ENCODE data around the gene CDH4. TPM values are rescaled to one million over a fixed set of nuclear protein-coding genes. Genes with fewer than 3 reads are reported as not detected.

Gene CDH4
- total and polyA plus RNA-seq, 2 of the 8 experiments (the other 6 are each of a cell fraction or from before 2014, with no cell fraction given), result 4.3 to 7.9 TPM

DNA sequence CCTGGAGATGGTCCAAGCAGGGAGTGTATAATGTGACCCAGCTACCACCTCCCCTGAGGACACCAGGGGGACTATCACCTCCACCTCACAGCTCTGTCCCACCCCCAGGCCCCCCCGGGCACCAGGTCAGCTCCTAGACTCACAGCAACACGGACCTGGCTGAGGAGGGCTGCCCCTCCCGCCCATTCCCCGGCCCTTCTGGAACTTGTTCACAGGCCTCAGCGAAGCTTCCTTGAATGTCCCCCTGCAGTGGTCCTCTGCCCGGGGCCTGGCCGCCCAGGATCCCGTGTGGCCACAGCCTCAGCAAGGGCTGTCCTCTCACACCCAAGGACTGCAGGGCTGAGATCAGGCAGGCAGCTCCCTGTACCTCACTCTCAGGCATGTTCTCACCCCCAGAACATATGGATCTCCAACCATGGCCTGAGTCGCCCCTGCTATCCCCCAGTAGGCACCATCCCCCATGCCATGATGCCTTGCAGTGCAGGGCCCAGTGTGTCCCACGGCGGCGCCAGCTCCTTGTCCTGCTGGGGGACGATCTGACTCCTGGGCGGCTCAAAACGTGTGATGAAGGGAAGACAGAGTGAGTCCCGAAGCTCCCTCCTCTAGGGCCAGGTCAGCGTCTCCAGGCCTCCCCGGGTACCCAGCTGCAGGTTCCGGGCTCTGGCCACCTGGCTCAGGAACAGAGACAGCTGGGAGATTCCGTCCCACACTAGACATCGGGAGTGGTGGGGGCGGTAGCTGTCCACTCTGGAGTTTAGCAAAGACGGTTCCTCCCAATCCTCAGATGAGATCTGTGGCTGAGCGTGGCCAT lies 655.2 kb downstream of the CDH4 start:
- POLR2A ChIA-PET (ENCODE audit: partially characterized antibody), result interaction anchor here (1.2 kb wide), 1 partner anchor 11 kb away, joined by 4 read pairs; no protein-coding TSS in a partner anchor
- CTCF ChIA-PET (ENCODE audit: partially characterized antibody), result interaction anchor here (0.6 to 1.4 kb wide), 4 partner anchors 9 to 275 kb away, joined by 3 to 6 read pairs (median 4); no protein-coding TSS in a partner anchor
- TF ChIP-seq GABPA (IDR thresholded peaks at IDR 0.05; ENCODE audit: borderline replicate concordance, insufficient read depth, low read length) (no peak), CREB1 (IDR thresholded peaks at IDR 0.05) (no peak), ZNF274 (IDR thresholded peaks at IDR 0.05; ENCODE audit: borderline replicate concordance, extremely low read depth, low read length) (no peak), POLR2AphosphoS5 (IDR thresholded peaks at IDR 0.05; ENCODE audit: low read depth, low read length) (no peak), BRCA1 (IDR thresholded peaks at IDR 0.05; ENCODE audit: low read depth, low read length) (no peak), SP4 (IDR thresholded peaks at IDR 0.05; ENCODE audit: low read length) (no peak), GTF2F1 (IDR thresholded peaks at IDR 0.05; ENCODE audit: borderline replicate concordance, low read depth, low read length) (no peak), TAF1 (IDR thresholded peaks at IDR 0.05; ENCODE audit: low read depth, low read length) (no peak)
- TF ChIP-seq, protein P1, sequence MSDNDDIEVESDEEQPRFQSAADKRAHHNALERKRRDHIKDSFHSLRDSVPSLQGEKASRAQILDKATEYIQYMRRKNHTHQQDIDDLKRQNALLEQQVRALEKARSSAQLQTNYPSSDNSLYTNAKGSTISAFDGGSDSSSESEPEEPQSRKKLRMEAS (IDR thresholded peaks at IDR 0.05), result no peak
- TF ChIP-seq, protein P2, sequence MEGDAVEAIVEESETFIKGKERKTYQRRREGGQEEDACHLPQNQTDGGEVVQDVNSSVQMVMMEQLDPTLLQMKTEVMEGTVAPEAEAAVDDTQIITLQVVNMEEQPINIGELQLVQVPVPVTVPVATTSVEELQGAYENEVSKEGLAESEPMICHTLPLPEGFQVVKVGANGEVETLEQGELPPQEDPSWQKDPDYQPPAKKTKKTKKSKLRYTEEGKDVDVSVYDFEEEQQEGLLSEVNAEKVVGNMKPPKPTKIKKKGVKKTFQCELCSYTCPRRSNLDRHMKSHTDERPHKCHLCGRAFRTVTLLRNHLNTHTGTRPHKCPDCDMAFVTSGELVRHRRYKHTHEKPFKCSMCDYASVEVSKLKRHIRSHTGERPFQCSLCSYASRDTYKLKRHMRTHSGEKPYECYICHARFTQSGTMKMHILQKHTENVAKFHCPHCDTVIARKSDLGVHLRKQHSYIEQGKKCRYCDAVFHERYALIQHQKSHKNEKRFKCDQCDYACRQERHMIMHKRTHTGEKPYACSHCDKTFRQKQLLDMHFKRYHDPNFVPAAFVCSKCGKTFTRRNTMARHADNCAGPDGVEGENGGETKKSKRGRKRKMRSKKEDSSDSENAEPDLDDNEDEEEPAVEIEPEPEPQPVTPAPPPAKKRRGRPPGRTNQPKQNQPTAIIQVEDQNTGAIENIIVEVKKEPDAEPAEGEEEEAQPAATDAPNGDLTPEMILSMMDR (IDR thresholded peaks at IDR 0.05; ENCODE audit: control extremely low read depth in 1 of 3, insufficient read depth in 1 of 3, low read depth in 1 of 3, low read length in 3 of 3), result no peak

More for the DNA sequence above, 655.2 kb downstream of the CDH4 start:
- no peaks in the 10 kb centered on the region; a peak in 1 of 7 replicates for H3K27me3 ChIP-seq (replicated peaks in 1 of 4; ENCODE audit: control insufficient read depth in 3 of 4, extremely low read depth in 1 of 4, insufficient read depth in 3 of 4, low read length in 3 of 4)
- H3K9me3 ChIP-seq (ENCODE audit: insufficient read depth in 2 of 2, low read depth in 1 of 2, low read length in 1 of 2), result no peaks in the 10 kb centered on the region; a peak in 1 of 4 replicates
- no peak overlapping the region for H3K27ac ChIP-seq (ENCODE audit: low read depth, low read length)
- H3K79me1 ChIP-seq (ENCODE audit: low read depth, low read length), result no peaks in the 10 kb centered on the region
- H3K79me2 ChIP-seq (ENCODE audit: control insufficient read depth in 1 of 2, insufficient read depth in 2 of 2, low read length in 2 of 2), result no peaks in the 10 kb centered on the region
- H4K91ac ChIP-seq (replicated peaks; ENCODE audit: insufficient read length, low read length), result no peak overlapping the region
- no peak overlapping the region for H3K14ac ChIP-seq (ENCODE audit: insufficient read length)
- no peak overlapping the region for H2AFZ ChIP-seq (ENCODE audit: low read length)
- no peak overlapping the region for H4K5ac ChIP-seq (ENCODE audit: insufficient read length, low read depth, low read length)
- no peak for FAIRE-seq
- no peak overlapping the region for H2BK20ac ChIP-seq (ENCODE audit: low read length)
- H3K56ac ChIP-seq (replicated peaks; ENCODE audit: insufficient read length, low read depth, low read length), result no peak overlapping the region
- H2AK5ac ChIP-seq (ENCODE audit: low read depth, low read length), result no peak overlapping the region
- no peaks in the 10 kb centered on the region for H3K36me3 ChIP-seq (ENCODE audit: control insufficient read depth in 2 of 4, insufficient read depth in 4 of 4, low read length in 3 of 4)
- no peaks in the 10 kb centered on the region for H4K20me1 ChIP-seq (replicated peaks in 1 of 2; ENCODE audit: control insufficient read depth in 1 of 2, insufficient read depth in 2 of 2, low read length in 2 of 2)
- no peak overlapping the region for H3K18ac ChIP-seq (ENCODE audit: extremely low read depth, low read length)
- DNase-seq (ENCODE audit: low read depth in 1 of 2, low spot score in 2 of 2), result no peak
- no peak overlapping the region for H2BK12ac ChIP-seq (ENCODE audit: low read depth, low read length)
- no peak overlapping the region for H3K9ac ChIP-seq (replicated peaks in 1 of 4; ENCODE audit: extremely low read depth in 1 of 4, low read depth in 3 of 4, low read length in 3 of 4)
- no peak overlapping the region for H2BK15ac ChIP-seq (ENCODE audit: low read length)
- H3K23ac ChIP-seq (ENCODE audit: insufficient read length), result no peak overlapping the region
- no peaks in the 10 kb centered on the region for H3K23me2 ChIP-seq (ENCODE audit: low read depth, low read length)
- no peak overlapping the region for H3K4me2 ChIP-seq (ENCODE audit: insufficient read depth in 1 of 2, low read depth in 2 of 2, low read length in 2 of 2)
- no peak overlapping the region for H3K4ac ChIP-seq (replicated peaks; ENCODE audit: insufficient read length, low read depth, low read length)
- no peak overlapping the region for H3K4me3 ChIP-seq (ENCODE audit: extremely low read depth in 1 of 4, insufficient read depth in 2 of 4, low read depth in 3 of 4, low read length in 4 of 4)
- no peaks in the 10 kb centered on the region; a peak in 1 of 7 replicates for H3K4me1 ChIP-seq (replicated peaks in 1 of 4; ENCODE audit: control insufficient read depth in 3 of 4, insufficient read depth in 4 of 4, low read length in 3 of 4)
- H2BK120ac ChIP-seq (replicated peaks; ENCODE audit: low read depth, low read length), result no peak overlapping the region
- H4K8ac ChIP-seq (ENCODE audit: extremely low read depth, insufficient read depth, low read length), result peak overlapping the region; percentile 11; the same call in 1 of the 2 replicates
- WGBS, 2 experiments (ENCODE audit: extremely low coverage in 1 of 2, insufficient coverage in 1 of 2, insufficient read length in 1 of 2, insufficient replicate concordance in 2 of 2, low coverage in 1 of 2, low lambda C conversion rate in 2 of 2, missing lambda C conversion rate in 1 of 2), result 91% methylated on average over 23 of the region's 24 CpGs; no CpG with 5 or more reads in 1 of the 2 experiments
- H2BK5ac ChIP-seq (ENCODE audit: low read depth, low read length), result no peak overlapping the region

Measured in H1 (cell line).